GM18909 (cell line): ENCODE measurements around the gene RACGAP1.

ENCODE experiments used
- ATAC-seq: cut with Tn5 transposase; IDR thresholded peaks from one replicate; pipeline ENCODE4 v1.9.1; 2021; ENCODE audit warnings: mild to moderate bottlenecking; ENCODE audit not compliant: unreplicated experiment, poor library complexity

The RACGAP1 gene

DNA sequence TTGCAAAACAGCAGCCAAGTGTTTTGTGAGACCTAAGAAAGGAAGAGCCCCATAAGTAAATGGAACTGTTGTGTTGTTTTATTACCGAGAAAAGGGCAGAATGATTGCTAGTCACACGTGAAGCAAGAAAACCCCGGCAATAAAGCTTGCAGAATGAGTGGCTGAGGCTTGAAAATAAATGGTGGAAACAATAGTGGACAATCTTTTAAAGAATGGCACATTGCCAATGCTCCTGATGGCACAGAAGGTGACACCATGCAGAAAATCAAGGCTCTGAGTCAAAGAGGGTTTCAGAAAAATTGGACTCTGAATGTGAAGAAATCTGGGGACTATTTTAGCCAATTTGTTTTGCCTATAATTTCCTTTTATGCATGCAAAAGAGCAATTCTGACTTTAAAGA lies 78.8 kb downstream of the RACGAP1 start:
- no peak for ATAC-seq

DNA sequence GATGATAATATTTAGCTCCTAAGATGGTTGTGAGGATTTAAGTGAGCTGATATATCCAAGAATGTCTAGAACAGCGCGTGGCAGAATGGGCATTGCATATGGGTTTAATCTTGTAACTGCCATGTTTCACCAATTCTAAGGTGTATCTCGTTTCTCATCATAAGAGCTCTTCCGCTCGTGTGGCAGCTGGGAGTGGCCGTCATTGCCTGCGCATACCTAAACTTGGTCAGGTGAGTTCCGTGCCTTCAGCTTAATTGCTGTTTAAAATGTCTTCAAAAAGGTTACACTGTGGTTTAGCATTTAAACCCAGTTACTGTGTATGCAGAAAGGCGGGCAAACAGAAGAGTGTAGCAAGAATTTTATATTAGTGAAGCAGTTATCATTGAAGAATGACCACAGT lies 79.2 kb downstream of the RACGAP1 start:
- ATAC-seq: no peak

DNA sequence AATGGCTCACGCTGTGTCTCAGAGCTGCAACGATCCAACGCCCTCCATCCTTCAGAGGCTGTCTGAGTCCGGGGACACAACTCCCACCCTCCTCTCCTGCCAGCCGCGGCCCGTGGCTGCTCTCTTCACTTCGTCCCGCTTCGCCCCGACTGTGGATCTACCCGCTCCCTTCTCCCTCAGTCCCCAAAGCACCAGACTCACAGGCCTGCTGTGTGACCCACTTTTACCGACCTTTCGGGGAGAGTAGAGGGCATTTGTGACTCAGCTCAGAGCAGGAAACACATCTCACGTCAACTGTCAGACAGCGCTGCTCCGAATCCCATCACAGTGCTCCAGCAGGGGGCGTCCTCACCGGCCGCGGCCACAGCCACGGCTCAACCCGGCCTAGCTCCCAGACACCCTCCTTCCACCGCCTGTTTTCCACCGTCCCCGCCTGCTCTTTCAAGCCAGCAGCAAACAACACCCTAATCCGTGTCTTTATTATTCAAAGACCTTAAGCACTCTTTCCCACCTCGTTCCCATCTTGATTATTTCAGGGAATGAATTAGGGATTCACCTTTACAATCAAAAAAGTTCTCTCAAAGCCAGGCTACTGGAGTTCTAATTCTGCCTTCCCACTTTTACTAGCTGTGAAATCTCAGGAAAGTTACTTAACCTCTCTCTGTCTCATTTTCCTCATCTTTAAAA lies 79.8 kb downstream of the RACGAP1 start:
- ATAC-seq: peak; percentile 70

DNA sequence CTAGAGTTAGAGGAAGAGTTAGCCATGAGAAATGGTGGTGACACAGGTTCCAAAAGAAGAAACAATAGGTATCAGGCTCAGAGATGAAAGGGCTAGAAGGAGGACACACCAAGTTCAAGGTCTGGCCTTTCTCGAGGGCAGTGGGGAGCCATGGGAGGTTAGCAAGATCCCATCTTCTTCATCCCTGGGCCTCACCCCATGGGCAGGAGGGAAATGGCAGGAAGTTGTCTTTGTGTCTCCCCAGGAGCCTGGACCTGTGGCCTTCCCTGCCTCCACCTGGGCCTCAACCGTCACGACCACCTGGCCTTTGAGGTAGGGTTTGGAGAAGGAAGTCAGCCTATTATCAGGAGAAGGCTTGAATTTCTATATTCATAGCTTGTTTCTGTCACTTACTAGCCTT lies 80.6 kb downstream of the RACGAP1 start:
- no peak for ATAC-seq

DNA sequence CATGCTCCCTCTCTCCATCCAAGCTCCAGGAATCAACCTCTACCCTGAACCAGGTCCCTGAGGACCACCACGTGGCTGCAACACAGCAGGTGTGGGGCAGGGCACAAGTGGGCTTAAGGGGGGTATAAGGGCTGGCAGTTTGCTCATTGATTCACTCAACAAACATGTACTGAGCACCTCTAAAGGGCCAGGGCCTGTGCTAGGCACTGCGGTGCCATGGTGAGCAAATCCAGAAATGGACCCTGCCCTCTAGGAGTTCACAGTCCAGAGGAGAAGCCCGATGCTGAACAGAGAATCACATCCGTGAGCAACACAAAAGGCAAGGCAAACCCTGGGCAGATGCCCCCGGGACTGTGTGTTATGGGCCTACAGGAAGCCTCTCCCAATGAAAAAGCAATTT lies 81.2 kb downstream of the RACGAP1 start:
- ATAC-seq: no peak

DNA sequence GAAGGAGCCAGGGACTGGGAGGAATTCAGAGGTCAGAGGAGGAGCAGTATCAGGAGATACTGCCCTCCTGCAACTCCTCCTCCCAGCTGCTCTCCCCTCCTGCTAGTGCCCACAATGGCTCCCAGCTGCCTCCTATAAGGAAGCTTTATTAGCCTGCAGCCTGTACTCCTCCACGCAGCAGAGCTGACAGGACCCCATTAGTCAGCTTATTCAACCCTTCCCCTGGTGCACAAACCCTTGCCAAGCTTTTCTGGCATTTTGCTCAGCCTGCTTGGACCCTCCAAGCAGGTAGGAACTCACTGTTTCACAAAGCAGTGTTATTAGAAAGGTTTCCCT lies 81.7 kb downstream of the RACGAP1 start:
- ATAC-seq: no peak

DNA sequence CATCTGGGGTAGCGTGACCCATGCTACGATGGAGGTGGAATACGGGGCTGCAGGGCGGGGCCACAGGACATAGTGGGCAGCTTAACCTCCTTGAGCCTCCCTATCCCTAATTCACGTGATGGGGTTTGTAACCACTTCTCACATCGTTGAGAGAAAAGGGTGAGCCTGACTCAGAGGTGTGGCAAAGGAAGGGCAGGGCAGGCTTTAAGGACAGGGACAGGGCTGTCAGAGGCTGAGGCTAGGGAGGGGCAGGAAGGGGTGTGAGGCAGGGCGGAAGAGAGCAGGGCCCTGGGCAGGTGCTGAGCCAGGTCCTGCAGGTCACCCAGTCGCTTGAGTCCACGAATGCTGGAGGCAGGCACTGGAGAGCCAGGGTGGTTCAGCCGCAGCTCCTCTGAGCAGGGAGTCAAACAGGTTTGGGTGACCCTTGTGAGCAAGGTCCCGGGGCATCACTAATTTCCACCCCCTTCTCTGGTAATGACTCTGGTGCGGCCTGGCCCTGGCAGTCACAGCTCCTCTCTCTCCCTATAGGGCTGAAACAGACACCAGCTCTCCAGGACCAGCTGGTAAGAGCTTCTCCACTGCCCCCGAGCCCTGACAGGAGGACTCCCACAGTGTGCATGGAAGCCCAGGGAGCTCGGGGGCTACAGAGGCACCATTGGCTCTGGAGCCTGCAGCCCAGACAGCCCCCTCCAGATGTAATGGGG lies 82.2 kb downstream of the RACGAP1 start:
- ATAC-seq: no peak

DNA sequence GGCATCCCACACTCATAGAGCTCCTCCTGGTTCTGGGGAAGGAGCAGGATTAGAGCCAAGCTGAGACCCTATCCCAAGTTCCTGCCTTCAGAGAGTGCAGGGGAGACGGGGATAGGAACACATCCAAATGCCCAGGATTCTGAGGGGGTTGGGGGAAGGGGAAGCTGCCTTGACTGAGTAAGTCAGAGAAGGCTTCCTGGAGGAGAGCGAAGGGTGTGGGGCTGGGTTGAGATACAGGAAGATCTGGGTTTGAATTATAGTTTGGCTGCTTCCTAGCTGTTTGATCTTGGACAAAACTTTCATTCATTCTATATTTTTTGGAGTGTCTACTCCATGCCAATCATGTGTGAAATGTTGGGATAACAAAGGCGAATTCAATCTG lies 82.8 kb downstream of the RACGAP1 start:
- no peak for ATAC-seq

DNA sequence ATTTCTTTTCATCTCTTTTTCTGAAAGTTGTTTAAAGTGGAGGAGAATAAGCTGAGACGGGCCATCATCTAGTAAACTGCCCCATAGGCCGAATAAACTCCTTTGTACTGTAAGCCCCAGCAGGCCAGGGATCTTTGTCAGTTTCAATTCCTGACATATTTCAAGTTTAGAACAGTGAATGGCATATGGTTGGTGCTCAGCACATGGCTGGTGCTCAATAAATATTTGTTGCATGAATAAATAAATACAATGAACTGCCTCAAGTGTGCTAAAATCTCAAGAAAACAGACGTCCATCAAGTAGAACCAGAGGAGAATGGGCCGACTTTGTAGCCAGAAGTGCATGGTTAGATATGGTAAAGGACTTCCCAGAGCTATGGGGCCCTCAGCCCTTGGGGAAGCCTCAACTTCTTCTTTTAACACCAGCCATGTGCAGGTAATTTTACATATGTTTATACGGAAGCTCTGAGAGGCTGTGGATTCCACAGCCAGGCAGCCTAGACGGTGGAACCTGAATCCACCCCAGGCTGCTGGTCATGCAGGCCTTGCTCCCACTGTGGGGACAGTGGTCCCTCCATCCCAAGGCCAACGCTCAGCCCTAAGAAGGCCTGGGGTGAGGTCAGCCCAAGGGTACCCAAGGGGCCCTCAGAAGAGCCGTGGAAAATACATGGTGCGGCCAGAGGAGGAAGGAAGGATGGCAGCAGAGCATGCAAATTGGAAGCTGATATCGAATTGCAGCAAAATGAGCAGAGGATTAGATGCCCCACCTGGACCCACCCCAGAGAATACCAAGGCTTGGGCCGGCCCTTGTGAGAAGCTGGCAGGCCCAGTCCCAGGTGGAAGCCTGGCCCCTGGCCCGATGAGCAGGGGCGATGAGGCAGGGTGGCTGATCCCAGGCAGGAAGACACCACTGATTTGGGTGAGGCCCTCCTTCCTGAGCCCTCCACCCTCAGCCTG lies 83.5 kb downstream of the RACGAP1 start:
- no peak for ATAC-seq

DNA sequence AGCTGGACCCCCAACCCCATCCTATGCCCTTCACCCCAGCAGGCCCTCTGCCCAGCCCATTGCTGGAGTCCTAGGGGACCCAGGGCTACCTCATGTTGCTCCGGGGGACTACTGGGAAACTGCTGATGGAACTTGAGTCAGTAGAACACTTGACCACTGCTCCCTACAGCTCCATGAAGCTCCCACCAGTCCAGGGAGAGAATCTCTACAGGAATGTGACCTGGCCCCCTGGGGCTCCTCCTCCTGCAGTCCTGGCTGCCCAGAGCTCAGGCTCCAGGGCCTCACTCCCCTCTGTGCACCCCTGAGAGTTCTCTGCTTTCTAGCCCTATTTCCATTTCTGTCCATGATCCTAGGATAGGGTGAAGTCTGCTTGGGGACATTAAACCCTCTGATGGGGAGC lies 85.6 kb downstream of the RACGAP1 start:
- ATAC-seq: no peak

DNA sequence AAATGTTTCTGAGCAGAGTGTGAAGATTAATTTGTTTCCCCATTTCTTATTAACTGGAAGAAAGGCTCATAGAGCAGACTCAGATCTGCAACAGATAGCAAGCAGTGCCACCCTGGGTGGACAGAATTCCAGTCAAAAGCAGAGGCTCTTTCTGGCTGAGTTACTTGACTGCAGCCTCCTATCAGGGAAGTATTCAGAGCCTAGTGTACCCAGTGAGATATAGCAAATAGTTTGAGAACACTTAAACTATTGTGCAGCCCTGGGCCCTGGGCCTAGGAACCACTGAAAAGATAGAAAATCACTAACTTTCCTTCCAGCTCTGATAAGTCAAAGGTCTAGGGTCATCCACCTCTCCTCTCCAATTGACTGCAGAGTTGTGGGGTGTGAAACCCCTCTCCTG lies 86.0 kb downstream of the RACGAP1 start:
- ATAC-seq: no peak
